HG03439 (cell line): ENCODE results near the gene HIBCH.
"Not testable (repeated sequence)": the region's sequence is repeated elsewhere in the genome, so short reads cannot be mapped to it uniquely, and the experiment has no call there.

ENCODE experiments used
- ATAC-seq: cut with Tn5 transposase; IDR thresholded peaks from one replicate; pipeline ENCODE4 v1.9.1; 2021; ENCODE audit warnings: mild to moderate bottlenecking, moderate library complexity; ENCODE audit not compliant: unreplicated experiment

The HIBCH gene

DNA sequence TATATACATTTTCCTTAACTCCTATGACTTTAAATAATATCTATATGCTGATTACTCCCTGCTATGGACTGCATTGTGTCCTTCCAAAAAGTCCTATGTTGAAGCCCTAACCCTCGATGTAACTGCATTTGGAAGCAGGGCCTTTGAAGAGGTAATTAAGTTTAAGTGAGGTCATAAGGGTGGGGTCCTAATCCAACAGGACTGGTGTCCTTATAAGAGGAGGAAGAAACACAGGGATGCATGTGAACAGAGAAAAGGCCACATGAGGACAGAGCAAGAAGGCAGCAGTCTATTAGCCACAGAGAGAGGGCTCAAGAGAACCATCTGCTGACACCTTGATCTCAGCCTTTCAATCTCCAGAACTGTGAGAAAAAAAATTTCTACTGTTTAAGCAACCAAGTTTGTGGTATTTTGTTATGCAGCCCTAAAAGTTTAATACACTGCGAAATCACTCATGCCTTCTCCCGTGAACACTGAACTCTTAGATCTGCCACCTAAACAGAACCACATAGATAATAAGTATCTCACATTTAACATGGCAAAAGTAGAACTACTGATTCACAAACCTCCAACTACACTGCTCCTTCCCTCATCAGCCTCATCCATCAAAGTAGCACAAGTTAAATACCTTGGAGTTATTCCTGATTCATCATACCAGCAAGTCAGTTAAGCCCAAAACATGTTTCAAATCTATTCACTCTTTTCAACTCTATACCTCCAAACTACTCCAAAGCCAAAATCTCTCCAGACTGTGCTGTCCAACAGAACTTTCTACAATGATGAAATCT is 65.4 kb downstream of the HIBCH start:
- ATAC-seq = no peak

DNA sequence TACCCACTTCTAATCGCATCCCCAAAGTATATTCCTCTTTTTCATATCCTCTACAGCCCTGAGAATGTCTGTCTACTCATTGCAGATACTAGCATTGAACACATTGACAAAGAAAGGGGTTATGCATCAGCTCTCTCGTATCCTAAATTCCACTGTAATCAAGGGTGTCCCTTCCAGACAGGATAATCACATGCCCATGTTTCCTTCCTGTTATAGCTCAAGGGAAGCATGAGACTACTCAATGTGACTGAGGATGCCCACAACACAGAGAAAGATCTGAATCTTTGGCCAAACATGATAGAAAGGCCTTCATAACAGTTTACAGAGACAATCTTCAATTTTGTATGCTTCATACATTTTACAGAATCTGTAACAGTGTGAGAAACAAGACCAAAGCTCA is 69.2 kb downstream of the HIBCH start:
- ATAC-seq = no peak

DNA sequence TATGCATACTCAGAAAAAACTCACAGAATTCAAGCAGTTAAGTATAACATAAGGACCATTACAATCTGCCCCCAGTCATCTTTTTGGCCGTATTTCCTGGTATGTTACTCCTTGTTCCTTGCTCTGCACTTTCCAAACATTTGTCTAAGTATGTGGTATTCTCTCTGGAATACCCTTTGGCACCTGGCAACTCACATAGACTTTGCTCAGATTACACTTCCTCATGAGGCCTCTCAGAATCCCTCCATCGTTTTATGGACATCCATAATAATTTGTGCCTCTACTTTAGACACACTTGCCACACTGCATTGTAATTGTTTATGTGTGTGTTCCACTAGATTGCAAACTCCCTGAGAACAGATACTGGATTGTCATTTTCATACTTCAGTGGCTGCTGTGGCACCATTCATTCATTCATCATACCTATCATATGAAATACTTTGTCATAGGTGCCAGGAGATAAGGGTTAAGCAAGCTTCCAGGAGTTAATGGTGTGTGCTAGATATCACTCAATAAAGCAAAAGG is 84.0 kb downstream of the HIBCH start:
- no peak for ATAC-seq

DNA sequence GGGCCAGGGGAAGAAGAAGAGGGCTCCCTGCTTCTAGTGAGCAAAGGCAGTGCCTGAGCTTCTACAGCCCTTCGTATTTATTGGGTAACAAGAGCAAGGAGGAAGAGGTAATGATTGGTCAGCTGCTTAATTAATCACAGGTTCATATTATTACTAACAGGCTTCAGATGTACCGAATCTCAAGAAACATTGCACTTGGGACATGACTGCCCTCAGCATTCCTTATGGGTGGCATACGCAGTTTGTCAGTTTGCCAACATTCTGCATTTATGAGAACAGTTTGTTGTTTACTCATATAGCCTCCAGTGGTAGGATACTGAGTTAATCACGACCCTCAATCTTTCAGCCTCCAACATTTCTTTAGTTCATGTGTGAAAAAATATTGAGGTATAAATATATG is 84.5 kb downstream of the HIBCH start:
- no peak for ATAC-seq

DNA sequence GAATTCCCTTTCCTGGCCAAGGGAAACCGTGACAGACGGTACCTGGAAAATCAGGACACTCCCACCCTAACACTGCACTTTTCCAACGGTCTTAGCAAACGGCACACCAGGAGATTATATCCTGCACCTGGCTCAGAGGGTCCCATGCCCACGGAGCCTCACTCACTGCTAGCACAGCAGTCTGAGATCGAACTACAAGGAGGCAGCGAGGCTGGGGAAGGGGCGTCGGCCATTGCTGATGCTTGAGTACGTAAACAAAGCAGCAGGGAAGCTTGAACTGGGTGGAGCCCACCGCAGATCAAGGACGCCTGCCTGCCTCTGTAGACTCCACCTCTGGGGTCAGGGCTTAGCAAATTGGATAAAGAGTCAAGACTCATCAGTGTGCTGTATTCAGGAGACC is 95.6 kb downstream of the HIBCH start:
- not testable (repeated sequence) for ATAC-seq

DNA sequence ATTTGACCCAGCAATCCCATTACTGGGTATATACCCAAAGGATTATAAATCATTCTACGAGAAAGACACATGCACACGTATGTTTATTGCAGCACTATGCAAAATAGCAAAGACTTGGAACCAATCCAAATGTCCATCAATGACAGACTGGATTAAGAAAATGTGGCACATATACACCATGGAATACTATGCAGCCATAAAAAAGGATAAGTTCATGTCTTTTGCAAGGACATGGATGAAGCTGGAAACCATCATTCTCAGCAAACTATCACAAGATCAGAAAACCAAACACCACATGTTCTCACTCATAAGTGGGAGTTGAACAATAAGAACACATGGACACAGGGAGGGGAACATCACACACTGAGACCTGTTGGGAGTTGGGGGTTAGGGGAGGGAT is 96.9 kb downstream of the HIBCH start:
- ATAC-seq = not testable (repeated sequence)

DNA sequence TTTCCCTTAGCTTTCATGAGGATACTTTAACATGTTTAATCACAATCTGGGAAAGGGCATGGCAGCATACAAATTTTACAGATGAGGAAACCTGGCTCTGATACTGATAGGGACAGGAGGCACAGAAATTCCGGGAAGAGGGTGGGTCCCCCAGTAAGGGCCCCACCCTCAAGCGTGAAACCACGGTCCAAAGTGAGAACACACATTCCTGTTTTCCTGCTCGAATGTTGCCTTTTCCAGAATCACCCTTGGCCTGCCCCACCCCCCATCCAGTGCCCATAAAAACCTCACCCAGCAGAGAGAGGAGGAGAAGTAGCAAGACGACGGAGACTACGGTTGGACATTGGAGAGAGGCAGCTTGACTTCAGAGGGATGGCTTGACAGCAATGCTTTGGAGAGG is 98.2 kb downstream of the HIBCH start:
- no peak for ATAC-seq

GRCh38 chr2:190219186-190219585 is 100.4 kb downstream of the HIBCH start:
- no peak for ATAC-seq

DNA sequence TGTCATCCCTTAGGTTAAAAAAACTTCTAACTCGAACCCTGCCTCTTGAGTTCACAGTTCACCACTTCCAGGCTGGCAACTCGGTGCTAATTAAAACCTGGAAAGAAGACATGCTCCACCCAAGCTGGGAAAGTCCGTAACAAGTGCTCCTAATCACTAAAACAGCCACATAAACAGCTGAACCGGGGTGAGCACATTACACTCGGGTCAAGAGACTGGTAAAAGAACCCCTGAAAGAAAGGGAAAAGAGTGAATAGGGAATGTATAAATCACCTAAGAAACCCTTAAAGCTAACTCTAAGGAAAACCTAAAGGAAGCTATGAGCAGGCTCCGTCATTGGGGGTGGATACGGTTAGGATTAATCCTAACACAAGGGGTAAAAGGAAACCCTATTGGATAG is 102.0 kb downstream of the HIBCH start:
- no peak for ATAC-seq

- no peak for ATAC-seq
These were observed 102.8 kb downstream of the HIBCH start for GRCh38 chr2:190216829-190217228.

DNA sequence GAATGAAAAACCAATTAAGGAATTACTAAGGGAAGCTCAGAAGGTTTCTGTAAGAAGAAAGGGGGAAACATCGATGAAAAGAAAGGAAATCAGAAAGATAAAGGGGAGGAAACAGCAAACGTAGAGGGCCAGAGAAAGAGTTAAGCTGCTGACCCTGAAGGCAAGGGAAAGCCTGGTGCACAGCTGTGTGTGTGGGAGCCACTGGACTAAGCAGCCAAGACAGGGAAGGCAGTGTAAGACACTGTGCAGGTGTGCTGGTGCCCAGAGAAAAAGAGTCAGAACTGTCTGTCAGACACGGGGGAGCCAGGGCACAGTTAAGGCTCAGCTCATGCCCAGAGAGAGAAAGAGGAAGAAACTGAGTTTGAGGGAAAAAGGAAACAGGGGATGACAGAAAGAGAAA is 104.0 kb downstream of the HIBCH start:
- no peak for ATAC-seq

DNA sequence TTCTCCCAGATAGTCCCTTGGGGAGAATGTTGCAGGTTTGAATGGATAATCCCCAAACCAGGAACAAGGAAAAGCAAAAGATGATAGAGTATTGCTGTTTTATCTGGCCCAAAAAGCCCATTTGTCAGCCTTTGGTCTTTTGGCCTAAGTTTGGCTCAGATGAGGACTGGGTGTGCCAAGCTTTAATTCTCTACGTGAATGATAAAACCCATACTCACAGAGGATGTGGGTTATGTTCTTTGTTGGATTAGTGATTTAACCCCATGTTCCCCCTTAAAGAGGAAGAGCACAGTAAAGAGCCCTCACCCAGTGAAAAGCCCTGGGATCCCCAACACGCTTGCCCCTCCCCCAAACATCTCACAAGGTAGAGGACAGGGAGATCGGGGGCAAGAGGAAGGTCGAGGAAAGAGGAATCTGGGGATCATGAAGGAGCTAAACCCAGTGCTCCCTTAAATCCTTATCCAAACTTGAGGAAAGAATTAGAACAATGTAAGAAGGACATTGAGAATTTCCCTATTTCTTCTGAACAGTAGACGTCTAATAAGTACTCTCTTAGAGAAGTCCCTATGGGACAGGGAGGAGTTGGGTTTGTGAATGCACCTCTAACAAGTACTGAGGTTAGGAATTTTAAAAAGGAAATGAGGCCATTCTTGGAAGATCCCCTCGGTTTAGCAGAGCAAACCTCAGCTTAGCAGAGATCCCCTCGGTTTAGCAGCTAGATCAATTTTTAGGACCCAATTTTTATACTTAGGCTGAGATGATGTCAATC is 105.0 kb downstream of the HIBCH start:
- ATAC-seq = no peak

GRCh38 chr2:190213441-190214335 is 105.9 kb downstream of the HIBCH start:
- ATAC-seq = no peak

DNA sequence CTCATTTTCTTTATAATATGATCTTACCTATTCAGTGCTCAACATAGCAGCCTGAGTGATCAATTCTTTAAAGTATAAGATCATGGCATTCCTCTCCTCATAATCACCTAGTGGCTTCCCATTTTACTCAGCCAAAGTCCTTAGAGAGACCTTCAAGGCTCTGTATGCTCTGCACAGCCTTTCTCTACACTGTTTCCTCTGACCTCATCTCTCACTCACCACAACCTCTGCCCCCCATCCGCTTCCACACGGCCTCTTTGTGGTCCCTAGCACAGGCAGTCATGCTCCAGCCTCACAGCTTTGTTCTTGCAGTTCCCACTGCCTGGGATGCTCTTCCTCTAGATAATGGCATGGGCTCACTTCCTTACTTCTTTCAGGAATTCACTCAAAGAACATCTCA is 109.2 kb downstream of the HIBCH start:
- no peak for ATAC-seq

DNA sequence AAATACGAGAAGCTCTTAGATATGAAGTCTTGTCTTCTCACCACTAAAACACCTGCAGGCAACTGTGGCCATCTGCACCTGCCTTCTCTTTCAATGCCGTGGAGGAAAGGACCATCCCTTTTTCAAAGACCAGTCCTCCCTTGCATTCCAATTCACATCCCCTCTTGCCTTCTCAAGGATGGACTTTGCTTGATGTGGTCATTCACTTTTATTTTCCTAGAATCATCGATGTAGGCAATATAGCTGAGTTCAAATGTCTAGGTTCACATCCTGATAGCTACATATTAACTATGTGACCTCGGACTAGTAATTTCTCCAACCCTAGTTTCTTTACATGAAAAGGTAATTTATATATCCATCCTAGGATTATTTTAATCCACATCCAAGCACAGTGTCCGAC is 110.1 kb downstream of the HIBCH start:
- no peak for ATAC-seq

DNA sequence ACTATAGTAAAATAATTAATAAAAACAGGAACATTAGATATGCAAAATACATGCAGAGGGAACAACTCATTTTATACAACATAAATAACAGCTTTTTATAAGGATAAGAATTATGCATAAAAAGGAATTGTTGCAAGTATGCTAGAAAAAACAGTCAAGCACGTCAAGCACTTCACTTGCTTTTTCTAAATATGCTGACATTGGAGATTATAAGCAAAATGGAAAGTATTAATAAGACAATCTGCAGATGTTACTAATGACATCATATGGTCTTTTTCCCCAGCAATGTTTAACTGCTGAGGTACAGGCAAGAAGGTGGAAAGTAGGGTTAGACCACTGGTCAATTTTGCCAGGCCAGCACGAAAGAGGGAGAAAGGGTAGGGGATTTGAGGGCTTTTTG is 111.7 kb downstream of the HIBCH start:
- ATAC-seq = no peak

DNA sequence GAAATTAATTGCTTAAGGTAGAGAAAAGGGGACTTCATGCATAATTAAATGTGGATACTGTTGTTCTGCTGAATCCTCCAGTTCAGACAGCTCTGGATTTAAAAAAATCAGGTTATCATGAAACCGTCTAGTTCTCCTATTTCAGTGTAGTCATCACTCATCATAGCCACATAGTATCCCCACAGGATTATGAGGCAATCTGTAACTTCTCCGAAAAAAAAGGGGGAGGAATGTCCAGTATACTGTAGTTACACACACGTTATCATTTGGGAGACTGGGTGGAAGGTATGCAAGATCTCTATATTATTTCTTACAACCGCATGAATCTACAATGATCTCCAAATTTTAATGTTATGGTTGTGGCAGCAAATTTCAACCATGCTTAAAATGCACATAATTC is 114.0 kb downstream of the HIBCH start:
- no peak for ATAC-seq

DNA sequence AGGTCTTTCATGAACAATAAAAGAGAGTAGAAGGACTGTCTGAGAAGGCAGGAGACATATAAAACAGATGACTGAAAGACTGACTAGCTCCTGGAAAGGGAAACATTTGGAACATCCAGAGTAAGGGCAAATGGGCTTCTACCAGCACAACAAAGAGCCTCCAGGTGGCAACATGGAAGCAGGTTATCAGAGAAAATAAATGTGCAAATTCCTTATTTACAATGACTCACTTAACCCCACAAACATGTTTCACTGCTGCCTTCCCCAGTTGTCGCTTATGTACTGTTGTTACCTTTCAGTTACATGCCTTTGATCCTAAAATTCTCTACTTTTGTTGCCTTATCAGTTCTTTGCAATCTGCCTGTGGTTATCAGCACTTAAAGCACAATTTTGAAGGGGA is 117.0 kb downstream of the HIBCH start:
- ATAC-seq = no peak

DNA sequence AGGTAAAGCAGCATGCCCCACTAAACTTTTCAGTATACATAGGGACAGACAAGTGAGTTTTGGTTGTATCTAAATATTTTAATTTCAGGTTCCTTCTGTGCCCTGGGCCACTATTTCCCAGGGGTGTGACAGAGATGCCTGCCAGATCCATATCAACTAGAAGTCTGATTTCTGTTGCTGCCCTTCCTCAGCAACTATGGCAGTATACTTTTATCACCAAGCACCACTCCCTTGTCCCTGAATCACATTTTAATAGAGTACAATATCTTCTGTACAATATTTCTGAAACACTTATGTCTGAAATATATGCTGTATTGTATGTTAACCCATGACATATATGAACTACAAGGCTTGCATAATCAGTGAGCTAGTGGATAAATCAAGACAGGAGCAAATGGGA is 117.6 kb downstream of the HIBCH start:
- ATAC-seq = no peak

GRCh38 chr2:190200603-190201002 is 119.0 kb downstream of the HIBCH start:
- ATAC-seq = no peak

DNA sequence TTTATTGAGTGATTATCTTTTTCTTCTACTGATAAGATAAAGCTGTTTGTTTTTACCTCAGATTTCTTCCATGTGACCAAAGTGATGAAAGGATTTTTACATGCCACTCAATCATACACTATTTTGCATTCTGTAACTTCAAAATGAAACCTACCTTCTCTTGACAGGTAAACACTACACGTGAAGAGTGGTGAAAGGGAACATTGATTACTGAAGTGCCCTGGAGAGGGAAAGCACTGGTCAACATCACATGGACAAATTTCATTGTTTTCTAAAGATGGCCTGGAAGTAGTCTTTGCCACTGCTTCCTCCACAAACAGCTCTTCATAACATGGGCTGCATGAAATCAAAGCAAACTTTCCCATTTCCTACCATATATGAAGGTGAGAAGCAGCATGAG is 120.1 kb downstream of the HIBCH start:
- no peak for ATAC-seq
